ENCODE data around the gene POLR2H.

Gene POLR2H

GRCh38 chr3:184375747-184376461 is 14.4 kb downstream of the POLR2H start:
- no peak overlapping the region for H2AFZ ChIP-seq (ENCODE audit: low read depth, low read length)
- no peaks in the 10 kb centered on the region for H3K4me1 ChIP-seq (ENCODE audit: insufficient read depth, low read length)
- H3K27me3 ChIP-seq (ENCODE audit: insufficient read depth, low read length, poor library complexity) = peaks cover 3% of the 10 kb centered on the region
- H3K27ac ChIP-seq (ENCODE audit: low read length) = no peak overlapping the region
- no peak overlapping the region for H3K4me2 ChIP-seq (ENCODE audit: insufficient read depth, low read length)
- DNase-seq = no peak
- no peak overlapping the region for H3K4me3 ChIP-seq (ENCODE audit: low read depth in 1 of 2, low read length in 2 of 2)
- H3K36me3 ChIP-seq (ENCODE audit: insufficient read depth, low read length) = no peaks in the 10 kb centered on the region
- no peaks in the 10 kb centered on the region for H3K9me3 ChIP-seq (ENCODE audit: insufficient read depth, low read length, severe bottlenecking)
- no peak for TF ChIP-seq CTCF (IDR thresholded peaks at IDR 0.05; ENCODE audit: borderline replicate concordance, extremely low read depth, low read length, poor library complexity, severe bottlenecking)
- no peak for TF ChIP-seq EZH2 (IDR thresholded peaks at IDR 0.05; ENCODE audit: borderline replicate concordance, low read depth, low read length, severe bottlenecking)
- no peak overlapping the region for H3K9ac ChIP-seq (ENCODE audit: low read depth, low read length)
- H4K20me1 ChIP-seq (ENCODE audit: insufficient read depth, low read length) = peaks cover 5% of the 10 kb centered on the region; the same call in 1 of the 2 replicates
- ATAC-seq (ENCODE audit: insufficient read depth, low read depth) = no peak
- no peaks in the 10 kb centered on the region for H3K79me2 ChIP-seq (ENCODE audit: insufficient read depth, low read length)

- H3K9ac ChIP-seq (ENCODE audit: low read depth, low read length) = no peak overlapping the region
- H3K4me2 ChIP-seq (ENCODE audit: insufficient read depth, low read length) = no peak overlapping the region
- H3K27me3 ChIP-seq (ENCODE audit: insufficient read depth, low read length, poor library complexity) = peaks cover 3% of the 10 kb centered on the region
- H2AFZ ChIP-seq (ENCODE audit: low read depth, low read length) = no peak overlapping the region
- H3K4me3 ChIP-seq (ENCODE audit: low read depth in 1 of 2, low read length in 2 of 2) = no peak overlapping the region
- H4K20me1 ChIP-seq (ENCODE audit: insufficient read depth, low read length) = no peaks in the 10 kb centered on the region
- no peak for TF ChIP-seq CTCF (IDR thresholded peaks at IDR 0.05; ENCODE audit: borderline replicate concordance, extremely low read depth, low read length, poor library complexity, severe bottlenecking)
- TF ChIP-seq EZH2 (IDR thresholded peaks at IDR 0.05; ENCODE audit: borderline replicate concordance, low read depth, low read length, severe bottlenecking) = no peak
- DNase-seq = no peak
- no peaks in the 10 kb centered on the region for H3K36me3 ChIP-seq (ENCODE audit: insufficient read depth, low read length)
- H3K79me2 ChIP-seq (ENCODE audit: insufficient read depth, low read length) = no peaks in the 10 kb centered on the region
- no peaks in the 10 kb centered on the region for H3K9me3 ChIP-seq (ENCODE audit: insufficient read depth, low read length, severe bottlenecking)
- H3K4me1 ChIP-seq (ENCODE audit: insufficient read depth, low read length) = no peaks in the 10 kb centered on the region
- no peak overlapping the region for H3K27ac ChIP-seq (ENCODE audit: low read length)
- no peak for ATAC-seq (ENCODE audit: insufficient read depth, low read depth)
Measured at GRCh38 chr3:184377374-184377773, 15.9 kb downstream of the POLR2H start.

GRCh38 chr3:184377882-184378445 is 16.5 kb downstream of the POLR2H start, which contains the start of gene THPO:
TSS of gene THPO (minus strand) at chr3:184378207. CDS start at chr3:184376259, 1,948 bp downstream.
- ATAC-seq (ENCODE audit: insufficient read depth, low read depth) = no peak
- H3K4me1 ChIP-seq (ENCODE audit: insufficient read depth, low read length) = no peaks in the 10 kb centered on the region
- no peak within 1 kb of the TSS for H3K4me3 ChIP-seq (ENCODE audit: low read depth in 1 of 2, low read length in 2 of 2)
- H3K4me2 ChIP-seq (ENCODE audit: insufficient read depth, low read length) = no peak within 1 kb of the TSS
- H3K36me3 ChIP-seq (ENCODE audit: insufficient read depth, low read length) = no peaks in the 10 kb centered on the region
- no peaks in the 10 kb centered on the region for H3K9me3 ChIP-seq (ENCODE audit: insufficient read depth, low read length, severe bottlenecking)
- DNase-seq = no peak
- H3K79me2 ChIP-seq (ENCODE audit: insufficient read depth, low read length) = no peaks in the 10 kb centered on the region
- TF ChIP-seq EZH2 (IDR thresholded peaks at IDR 0.05; ENCODE audit: borderline replicate concordance, low read depth, low read length, severe bottlenecking) = no peak
- TF ChIP-seq CTCF (IDR thresholded peaks at IDR 0.05; ENCODE audit: borderline replicate concordance, extremely low read depth, low read length, poor library complexity, severe bottlenecking) = no peak
- no peak within 1 kb of the TSS for H3K9ac ChIP-seq (ENCODE audit: low read depth, low read length)
- H3K27me3 ChIP-seq (ENCODE audit: insufficient read depth, low read length, poor library complexity) = peaks cover 3% of the 10 kb centered on the region
- no peak within 1 kb of the TSS for H3K27ac ChIP-seq (ENCODE audit: low read length)
- H4K20me1 ChIP-seq (ENCODE audit: insufficient read depth, low read length) = no peaks in the 10 kb centered on the region
- no peak within 1 kb of the TSS for H2AFZ ChIP-seq (ENCODE audit: low read depth, low read length)

Data from DND-41 (cell line).